Measurements from ENCODE around the gene LIN9. TPM values are rescaled to one million over a fixed set of nuclear protein-coding genes. Genes with fewer than 3 reads are reported as not detected.
A peak's percentile ranks its signal among the peaks of the same experiment; 100 is the strongest.

The LIN9 gene
- total RNA-seq, 1 donor from 2014 or later: 4.6 TPM

DNA sequence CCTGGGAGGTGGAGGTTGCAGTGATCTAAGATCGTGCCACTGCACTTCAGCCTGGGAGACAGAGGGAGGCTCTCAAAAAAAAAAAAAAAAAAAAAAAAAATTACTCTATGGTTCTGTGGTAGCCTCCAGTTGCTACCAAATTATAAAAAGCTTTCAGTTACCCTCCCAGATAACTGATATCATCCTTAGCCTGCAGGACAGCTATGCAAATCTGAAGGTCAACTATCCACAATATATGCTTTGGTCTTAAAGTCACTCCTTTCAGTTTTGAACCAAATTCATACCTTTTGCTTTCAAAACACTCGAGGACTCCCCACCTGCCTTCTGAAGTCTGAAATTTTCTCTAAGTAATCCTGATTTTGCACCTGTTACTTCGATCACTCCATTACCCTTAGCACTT, 82.4 kb downstream of the LIN9 start:
- Histone ChIP-seq H3K27me3 (ENCODE audit: control insufficient read depth, insufficient read depth, low read length) (peaks cover 10% of the 10 kb centered on the region), H3K4me3 (ENCODE audit: low read depth, low read length) (no peak overlapping the region), H3K36me3 (ENCODE audit: control insufficient read depth, insufficient read depth, low read length) (no peaks in the 10 kb centered on the region)
- TF ChIP-seq, protein P1, sequence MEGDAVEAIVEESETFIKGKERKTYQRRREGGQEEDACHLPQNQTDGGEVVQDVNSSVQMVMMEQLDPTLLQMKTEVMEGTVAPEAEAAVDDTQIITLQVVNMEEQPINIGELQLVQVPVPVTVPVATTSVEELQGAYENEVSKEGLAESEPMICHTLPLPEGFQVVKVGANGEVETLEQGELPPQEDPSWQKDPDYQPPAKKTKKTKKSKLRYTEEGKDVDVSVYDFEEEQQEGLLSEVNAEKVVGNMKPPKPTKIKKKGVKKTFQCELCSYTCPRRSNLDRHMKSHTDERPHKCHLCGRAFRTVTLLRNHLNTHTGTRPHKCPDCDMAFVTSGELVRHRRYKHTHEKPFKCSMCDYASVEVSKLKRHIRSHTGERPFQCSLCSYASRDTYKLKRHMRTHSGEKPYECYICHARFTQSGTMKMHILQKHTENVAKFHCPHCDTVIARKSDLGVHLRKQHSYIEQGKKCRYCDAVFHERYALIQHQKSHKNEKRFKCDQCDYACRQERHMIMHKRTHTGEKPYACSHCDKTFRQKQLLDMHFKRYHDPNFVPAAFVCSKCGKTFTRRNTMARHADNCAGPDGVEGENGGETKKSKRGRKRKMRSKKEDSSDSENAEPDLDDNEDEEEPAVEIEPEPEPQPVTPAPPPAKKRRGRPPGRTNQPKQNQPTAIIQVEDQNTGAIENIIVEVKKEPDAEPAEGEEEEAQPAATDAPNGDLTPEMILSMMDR (IDR thresholded peaks at IDR 0.05; ENCODE audit: insufficient read depth, low read length, poor library complexity, severe bottlenecking): no peak
- no peak for DNase-seq (ENCODE audit: low read depth)

DNA sequence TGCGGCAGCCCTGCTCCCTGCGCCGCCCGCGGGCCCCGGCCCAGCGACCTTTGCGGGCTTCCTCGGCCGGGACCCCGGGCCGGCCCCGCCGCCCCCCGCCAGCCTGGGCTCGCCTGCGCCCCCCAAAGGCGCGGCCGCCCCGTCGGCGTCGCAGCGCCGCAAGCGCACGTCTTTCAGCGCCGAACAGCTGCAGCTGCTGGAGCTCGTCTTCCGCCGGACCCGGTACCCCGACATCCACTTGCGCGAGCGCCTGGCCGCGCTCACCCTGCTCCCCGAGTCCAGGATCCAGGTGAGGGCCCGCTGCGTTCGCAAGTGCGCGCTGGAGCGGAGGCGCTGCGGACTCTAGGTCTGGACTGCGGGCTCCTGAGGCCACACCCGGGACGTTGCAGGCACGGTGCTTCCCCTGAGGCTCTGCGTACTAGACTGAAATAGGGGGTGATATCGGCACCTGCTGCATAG, 85.1 kb downstream of the LIN9 start:
- no peak for DNase-seq (ENCODE audit: low read depth)
- TF ChIP-seq, protein P1 (IDR thresholded peaks at IDR 0.05; ENCODE audit: insufficient read depth, low read length, poor library complexity, severe bottlenecking): no peak
- Histone ChIP-seq H3K4me3 (ENCODE audit: low read depth, low read length) (peak overlapping the region; percentile 53), H3K36me3 (ENCODE audit: control insufficient read depth, insufficient read depth, low read length) (no peaks in the 10 kb centered on the region), H3K27me3 (ENCODE audit: control insufficient read depth, insufficient read depth, low read length) (peaks cover 10% of the 10 kb centered on the region)

DNA sequence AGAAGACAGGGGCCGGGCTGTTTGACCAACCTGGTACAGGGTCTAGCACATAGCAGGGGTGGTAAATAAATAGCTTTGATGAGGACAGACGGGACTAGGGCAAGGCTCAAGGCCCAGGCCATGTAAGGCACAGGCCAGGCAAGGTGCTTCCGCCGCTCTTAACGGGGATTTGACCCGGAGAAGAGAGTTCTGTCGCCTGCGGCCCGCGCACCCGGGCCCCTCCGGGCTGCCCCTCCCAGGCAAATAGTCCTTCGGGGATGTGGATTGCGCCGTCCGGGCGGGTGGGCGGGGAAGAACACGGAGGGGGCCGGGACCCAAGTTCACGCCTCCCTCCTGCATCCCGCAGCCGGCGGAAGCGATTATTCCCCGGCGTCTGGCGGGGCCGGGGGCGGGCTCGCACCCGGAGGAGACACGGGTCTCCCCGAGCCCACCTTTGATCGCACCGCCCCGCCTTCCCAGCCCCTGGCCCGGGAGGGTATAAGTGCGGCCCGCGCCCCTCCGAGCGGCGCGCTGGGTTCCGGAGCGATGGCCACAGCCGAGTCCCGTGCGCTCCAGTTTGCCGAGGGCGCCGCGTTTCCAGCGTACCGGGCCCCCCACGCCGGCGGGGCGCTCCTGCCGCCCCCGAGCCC, 85.7 kb downstream of the LIN9 start, which contains the start of gene MIXL1:
TSS of gene MIXL1 (plus strand) at position 508 of the 629 bp plus-strand sequence. CDS start at position 526, 18 bp downstream.
- no peak for DNase-seq (ENCODE audit: low read depth)
- H3K4me3 ChIP-seq (ENCODE audit: low read depth, low read length): peak within 1 kb of the TSS; percentile 53
- peaks cover 10% of the 10 kb centered on the region for H3K27me3 ChIP-seq (ENCODE audit: control insufficient read depth, insufficient read depth, low read length)
- TF ChIP-seq, protein P1 (IDR thresholded peaks at IDR 0.05; ENCODE audit: insufficient read depth, low read length, poor library complexity, severe bottlenecking): no peak
- H3K36me3 ChIP-seq (ENCODE audit: control insufficient read depth, insufficient read depth, low read length): no peaks in the 10 kb centered on the region

DNA sequence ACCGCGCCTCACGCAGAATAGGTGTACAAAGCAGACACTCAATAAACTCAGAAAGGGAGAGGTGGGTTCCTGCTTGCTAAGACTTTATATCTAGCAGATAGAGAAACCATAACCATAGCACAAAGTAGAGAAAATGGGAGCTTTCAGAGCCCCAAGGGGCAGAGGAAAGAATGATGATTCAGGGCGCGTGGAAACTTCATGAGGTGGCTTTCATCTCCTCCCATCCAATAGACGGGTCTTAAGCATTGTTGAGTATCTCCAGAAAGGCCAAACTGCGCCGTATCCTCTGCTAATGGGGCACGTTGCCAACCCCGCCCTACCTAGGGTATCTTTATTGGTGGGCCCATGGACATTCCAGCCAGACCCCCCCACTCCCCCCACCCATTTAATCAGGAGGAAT, 86.3 kb downstream of the LIN9 start:
- TF ChIP-seq, protein P1 (IDR thresholded peaks at IDR 0.05; ENCODE audit: insufficient read depth, low read length, poor library complexity, severe bottlenecking): no peak
- Histone ChIP-seq H3K36me3 (ENCODE audit: control insufficient read depth, insufficient read depth, low read length) (no peaks in the 10 kb centered on the region), H3K27me3 (ENCODE audit: control insufficient read depth, insufficient read depth, low read length) (peaks cover 10% of the 10 kb centered on the region), H3K4me3 (ENCODE audit: low read depth, low read length) (no peak overlapping the region)
- DNase-seq (ENCODE audit: low read depth): no peak

DNA sequence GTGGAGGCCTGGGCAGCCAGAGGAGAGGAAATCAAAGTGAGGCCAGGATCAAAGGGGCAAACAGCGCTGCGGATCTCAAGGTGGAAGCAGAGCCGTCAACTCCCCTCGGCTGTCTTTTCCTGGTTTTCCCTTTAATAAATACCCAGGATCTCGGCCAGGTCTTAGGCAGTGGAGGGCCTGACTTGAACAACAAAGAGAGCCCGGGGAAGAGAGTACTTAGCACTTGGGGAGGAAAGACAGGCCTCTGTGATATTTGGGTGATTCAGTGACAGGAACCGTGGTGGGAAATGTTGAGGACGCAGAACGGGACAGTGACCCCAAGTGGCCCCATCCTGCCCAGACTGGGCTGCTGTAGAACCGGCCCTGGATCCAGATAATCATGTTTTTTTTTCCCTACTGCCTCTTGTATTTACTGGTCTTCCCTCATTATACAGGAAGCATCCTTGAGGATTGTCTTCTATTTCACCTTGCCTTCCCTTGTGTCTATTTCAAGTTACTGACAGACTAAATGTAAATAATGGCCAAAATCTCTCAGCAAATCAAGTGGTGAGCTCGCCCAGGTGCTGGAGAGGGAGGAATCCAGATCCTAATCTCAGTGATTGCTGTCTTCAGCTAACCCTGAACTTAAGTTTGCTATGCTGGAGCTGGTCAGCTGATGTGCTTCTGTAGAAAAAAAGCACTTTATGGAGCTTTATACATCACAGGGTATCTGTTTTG, 88.3 kb downstream of the LIN9 start:
- Histone ChIP-seq H3K4me3 (ENCODE audit: low read depth, low read length) (no peak overlapping the region), H3K27me3 (ENCODE audit: control insufficient read depth, insufficient read depth, low read length) (peaks cover 10% of the 10 kb centered on the region), H3K36me3 (ENCODE audit: control insufficient read depth, insufficient read depth, low read length) (no peaks in the 10 kb centered on the region)
- TF ChIP-seq, protein P1 (IDR thresholded peaks at IDR 0.05; ENCODE audit: insufficient read depth, low read length, poor library complexity, severe bottlenecking): no peak
- no peak for DNase-seq (ENCODE audit: low read depth)
